H7 (cell line): Measurements from ENCODE around the gene MAEA. TPM values are rescaled to one million over a fixed set of nuclear protein-coding genes. Genes with fewer than 3 reads are reported as not detected.

Experiments
- DNase-seq: peaks from one replicate; pipeline ENCODE4 v3.0.0; 2012
- H3K27me3 ChIP-seq: 2 replicates; pipeline ENCODE4 v1.6.0; 2011; ENCODE audit warnings: mild to moderate bottlenecking, low read length; ENCODE audit not compliant: control insufficient read depth, insufficient read depth
- H3K36me3 ChIP-seq: replicated peaks from 2 replicates; pipeline ENCODE4 v1.5.1; 2011; ENCODE audit warnings: low read length; ENCODE audit not compliant: control insufficient read depth, insufficient read depth
- H3K4me3 ChIP-seq: 2 replicates; pipeline ENCODE4 v1.5.1; 2011; ENCODE audit warnings: low read depth, mild to moderate bottlenecking, control low read depth, low read length, moderate library complexity; ENCODE audit not compliant: insufficient read depth
- total RNA-seq: library from RNA; depleted of rRNA; stranded (reverse); fragments of >200 nt; shearing (Covaris generic); gene quantifications from 2 replicates; pipeline ENCODE4 v1.2.3, GENCODE V29; 2014

The MAEA gene
- total RNA-seq, 1 experiment from 2014 or later, result 80.6 TPM

- peak; percentile 82 for DNase-seq
Measured at GRCh38 chr4:1246901-1247863, 42.5 kb upstream of the MAEA start.

DNA sequence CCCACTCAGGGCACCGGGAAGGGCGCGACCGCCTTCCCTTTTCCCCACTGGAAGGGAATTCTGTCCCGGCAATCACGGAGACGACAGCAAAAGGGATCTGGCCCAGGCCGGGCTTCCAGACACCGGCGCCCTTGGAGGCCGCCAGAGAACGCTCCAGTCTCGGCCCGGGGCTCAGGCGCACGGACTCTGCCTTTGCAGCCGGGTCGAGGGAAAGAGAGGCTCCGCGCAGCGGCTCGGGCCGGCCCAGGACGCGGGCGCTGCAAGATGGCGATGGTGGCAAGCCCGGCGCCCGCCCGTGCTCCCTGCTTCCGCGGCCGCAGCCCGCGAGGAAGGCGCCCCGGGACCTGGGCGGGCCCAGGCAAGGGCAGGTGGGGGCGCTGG lies 41.8 kb upstream of the MAEA start:
- peak overlapping the region; percentile 80 for H3K4me3 ChIP-seq
- DNase-seq, result no peak
- no peaks in the 10 kb centered on the region for H3K27me3 ChIP-seq
- H3K36me3 ChIP-seq, result peaks cover 5% of the 10 kb centered on the region

More at GRCh38 chr4:1246901-1247863, 42.5 kb upstream of the MAEA start:
- no peaks in the 10 kb centered on the region for H3K27me3 ChIP-seq
- peaks cover 5% of the 10 kb centered on the region for H3K36me3 ChIP-seq
- peak overlapping the region; percentile 80 for H3K4me3 ChIP-seq

DNA sequence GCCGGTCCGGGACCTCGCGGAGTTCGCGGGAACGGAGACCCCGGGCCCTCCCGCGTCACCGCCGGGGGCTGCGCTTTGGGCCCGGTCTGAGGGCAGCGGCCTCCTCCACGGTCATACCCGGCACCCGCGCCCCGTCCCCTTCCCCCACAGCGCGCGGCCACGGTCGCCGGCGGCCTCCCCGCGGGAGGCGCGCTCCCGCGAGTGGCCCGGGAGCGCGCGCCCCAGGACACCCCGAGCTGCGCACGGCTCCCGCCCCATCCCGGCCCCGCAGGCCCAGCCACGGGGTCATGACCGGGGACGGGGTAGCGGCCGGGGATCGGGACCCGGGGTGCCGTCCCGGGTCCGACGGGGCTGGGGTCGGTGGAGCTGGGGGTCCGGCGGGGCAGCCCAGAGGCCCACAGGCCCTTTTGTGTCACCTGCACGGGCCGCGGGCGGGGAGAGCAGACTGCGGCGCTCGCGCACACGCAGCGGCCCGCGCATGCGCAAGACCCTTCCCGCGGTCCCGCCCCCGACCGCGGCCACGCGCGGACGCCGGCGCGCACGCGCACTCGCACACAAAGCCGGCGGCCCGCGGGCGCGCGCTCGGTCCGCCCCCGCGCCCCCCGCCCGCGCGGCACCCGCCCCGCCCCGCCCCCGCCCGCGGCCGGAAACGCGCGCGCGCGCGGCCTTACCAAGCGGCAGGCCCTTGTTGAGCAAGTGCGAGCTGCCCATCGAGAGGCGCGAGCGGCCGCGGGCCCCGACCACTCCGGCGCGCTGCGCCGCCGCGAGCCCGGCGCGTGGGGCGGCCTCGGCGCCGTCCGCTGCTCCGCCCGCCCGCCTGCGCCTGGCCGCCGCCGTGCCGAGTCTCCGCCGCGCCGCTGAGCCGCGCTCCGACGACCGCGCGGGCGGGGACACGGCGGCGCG lies 41.2 kb upstream of the MAEA start, which contains the start of gene CTBP1:
TSS of gene CTBP1 (minus strand) at position 886 of the 903 bp plus-strand sequence. CDS start 7,799 bp downstream, outside the sequence.
- peaks cover 5% of the 10 kb centered on the region for H3K36me3 ChIP-seq
- peak; percentile 100 for DNase-seq
- H3K4me3 ChIP-seq, result peak within 1 kb of the TSS; percentile 80
- no peaks in the 10 kb centered on the region for H3K27me3 ChIP-seq

DNA sequence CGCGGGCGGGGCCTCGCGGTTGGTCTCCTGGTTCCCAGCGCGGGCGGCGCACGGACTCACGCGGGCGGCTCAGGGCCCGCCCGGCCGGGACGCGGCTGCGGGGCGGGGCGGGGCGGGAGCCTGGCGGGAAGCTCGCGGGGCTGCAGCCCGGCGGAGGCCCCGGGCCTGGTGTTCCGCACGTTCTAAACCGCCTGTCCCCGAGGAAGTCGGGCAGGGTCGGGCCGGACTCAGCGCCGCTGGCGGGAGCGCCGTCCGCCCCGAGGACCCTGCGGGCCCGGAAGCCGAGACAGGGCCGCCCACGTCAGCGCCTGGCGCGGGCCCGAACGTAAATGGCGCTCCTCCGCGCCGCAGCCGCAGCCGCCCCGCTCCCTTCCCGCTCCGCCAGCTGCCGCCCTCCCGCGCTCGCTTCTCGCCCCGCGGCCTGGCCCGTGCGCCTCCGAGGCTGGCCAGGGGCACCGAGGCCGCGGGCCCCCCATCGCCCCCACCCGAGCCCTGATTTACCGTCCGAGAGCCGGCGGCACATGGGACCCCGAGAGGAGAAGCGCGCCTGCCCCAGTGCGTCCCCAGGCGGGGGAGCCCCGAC lies 40.5 kb upstream of the MAEA start:
- Histone ChIP-seq H3K4me3 (peak overlapping the region; percentile 57), H3K27me3 (no peaks in the 10 kb centered on the region), H3K36me3 (peaks cover 5% of the 10 kb centered on the region)
- peak; percentile 96 for DNase-seq

DNA sequence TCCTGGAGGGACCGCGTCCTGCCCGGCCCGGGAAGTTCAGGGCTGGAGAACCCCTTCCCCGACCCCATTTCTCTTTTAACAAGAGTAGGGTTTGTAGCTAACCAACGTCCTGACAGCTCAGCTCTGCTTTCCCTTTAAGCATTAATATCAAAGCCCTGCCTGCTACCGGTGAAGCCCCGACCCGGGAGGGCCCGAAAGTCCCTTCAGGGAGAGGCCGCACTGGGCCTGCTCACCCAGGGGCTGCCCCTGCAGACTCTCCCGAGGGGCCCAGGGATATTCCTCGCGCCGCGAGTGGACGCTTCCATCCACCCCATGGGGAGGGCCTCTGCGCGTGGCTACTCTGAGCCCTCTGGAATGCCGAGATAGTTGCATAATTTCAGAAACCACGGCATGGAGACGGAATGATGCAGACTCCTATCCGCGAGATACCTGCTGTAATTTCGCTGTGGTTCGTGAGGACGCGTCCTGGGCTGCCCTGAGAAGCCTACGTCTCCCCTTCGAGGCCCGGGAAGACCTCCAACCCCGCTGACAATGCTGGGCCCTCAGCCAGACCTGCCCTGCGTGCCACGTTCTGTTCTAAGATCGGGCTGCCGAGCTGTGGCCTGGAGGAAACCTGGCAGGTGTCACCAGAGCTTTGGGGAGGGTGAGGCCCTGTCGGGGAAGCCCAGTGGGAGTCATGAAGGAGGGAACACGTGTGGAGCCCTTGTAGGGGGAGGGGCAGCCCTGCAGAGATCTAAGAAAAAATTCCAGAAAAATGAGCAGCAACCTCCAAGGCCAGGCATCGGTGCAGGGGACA lies 39.8 kb upstream of the MAEA start:
- peaks cover 5% of the 10 kb centered on the region for H3K36me3 ChIP-seq
- no peak for DNase-seq
- peak overlapping the region; percentile 57 for H3K4me3 ChIP-seq
- no peaks in the 10 kb centered on the region for H3K27me3 ChIP-seq

DNA sequence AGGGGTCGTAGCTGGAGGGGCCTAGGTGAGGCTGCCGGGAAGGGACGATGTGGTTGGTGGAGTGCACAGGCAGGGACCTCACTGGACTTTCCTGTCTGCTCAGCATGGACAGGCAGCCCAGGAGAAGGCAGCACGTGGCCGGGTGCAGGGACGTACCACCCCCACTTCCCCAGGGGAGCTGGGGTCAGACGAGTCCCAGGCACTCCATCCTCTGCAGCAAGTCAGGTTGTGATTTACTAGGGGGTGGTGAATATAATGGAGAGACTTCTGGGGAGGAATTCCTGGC lies 39.2 kb upstream of the MAEA start:
- Histone ChIP-seq H3K4me3 (no peak overlapping the region), H3K36me3 (peaks cover 5% of the 10 kb centered on the region), H3K27me3 (no peaks in the 10 kb centered on the region)
- peak; percentile 33 for DNase-seq

GRCh38 chr4:1250921-1251772 lies 38.5 kb upstream of the MAEA start:
- no peak overlapping the region for H3K4me3 ChIP-seq
- H3K27me3 ChIP-seq, result no peaks in the 10 kb centered on the region
- DNase-seq, result no peak
- peaks cover 5% of the 10 kb centered on the region for H3K36me3 ChIP-seq

DNA sequence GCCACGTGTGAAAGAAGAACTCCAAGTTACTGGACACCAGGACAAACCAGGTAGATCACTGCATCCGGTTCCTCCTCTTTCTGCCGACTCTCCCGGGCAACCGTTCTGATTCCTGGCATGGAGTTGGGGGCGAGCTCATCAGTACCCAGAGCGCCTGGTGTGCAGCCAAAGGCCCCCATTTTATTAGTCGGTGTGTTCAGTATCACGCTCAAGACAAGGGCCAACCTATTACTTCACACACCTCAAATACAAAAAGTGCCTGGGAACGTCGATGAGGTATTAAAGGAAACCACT lies 38.0 kb upstream of the MAEA start:
- DNase-seq, result no peak
- Histone ChIP-seq H3K4me3 (no peak overlapping the region), H3K27me3 (no peaks in the 10 kb centered on the region), H3K36me3 (peaks cover 5% of the 10 kb centered on the region)

GRCh38 chr4:1252928-1253492 lies 36.7 kb upstream of the MAEA start:
- H3K36me3 ChIP-seq, result peaks cover 5% of the 10 kb centered on the region
- H3K27me3 ChIP-seq, result no peaks in the 10 kb centered on the region
- no peak overlapping the region for H3K4me3 ChIP-seq
- DNase-seq, result no peak

- DNase-seq, result no peak
- Histone ChIP-seq H3K4me3 (no peak overlapping the region), H3K27me3 (no peaks in the 10 kb centered on the region), H3K36me3 (peaks cover 5% of the 10 kb centered on the region)
Measured at GRCh38 chr4:1253831-1254230, 35.9 kb upstream of the MAEA start.

DNA sequence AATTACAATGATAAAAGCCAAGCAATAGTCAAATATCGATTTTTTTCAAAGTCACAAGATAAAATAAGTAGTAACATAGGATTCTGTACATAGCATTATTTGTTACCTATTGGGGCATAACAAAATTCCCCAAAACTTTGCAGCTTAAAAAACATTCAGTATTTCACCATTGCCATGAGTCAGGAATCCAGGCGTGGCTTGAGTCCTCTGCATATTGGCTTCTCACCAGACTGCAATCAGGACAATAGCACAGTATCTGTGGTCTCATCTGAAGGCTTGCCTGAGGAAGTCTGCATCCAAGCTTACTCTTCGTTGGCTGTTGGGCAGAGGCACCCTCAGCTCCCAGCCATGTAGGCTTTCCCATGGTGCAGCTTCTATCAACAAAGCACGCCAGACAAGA lies 34.5 kb upstream of the MAEA start:
- DNase-seq, result no peak
- Histone ChIP-seq H3K4me3 (no peak overlapping the region), H3K36me3 (peaks cover 5% of the 10 kb centered on the region), H3K27me3 (no peaks in the 10 kb centered on the region)

GRCh38 chr4:1255699-1256098 lies 34.0 kb upstream of the MAEA start:
- no peak for DNase-seq
- Histone ChIP-seq H3K27me3 (no peaks in the 10 kb centered on the region), H3K36me3 (peaks cover 4% of the 10 kb centered on the region), H3K4me3 (no peak overlapping the region)

DNA sequence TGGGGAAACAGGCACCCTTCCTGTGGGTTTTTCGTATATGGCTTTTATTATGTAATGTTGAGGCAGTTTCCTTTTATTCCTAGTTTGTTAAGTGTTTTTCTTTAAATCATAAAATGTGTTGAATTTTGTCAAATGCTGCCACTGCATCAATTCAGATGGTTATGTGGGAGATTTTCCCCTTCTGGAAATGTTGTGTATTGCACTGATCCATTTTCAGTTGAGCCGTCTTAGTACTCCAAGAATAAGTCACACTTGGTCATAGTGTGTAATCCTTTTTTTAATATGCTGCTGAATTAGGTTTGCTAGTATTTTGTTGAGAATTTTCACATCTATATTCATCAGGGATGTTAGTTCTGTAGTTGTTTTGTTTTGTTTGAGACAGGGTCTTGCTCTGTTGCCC lies 31.2 kb upstream of the MAEA start:
- Histone ChIP-seq H3K4me3 (no peak overlapping the region), H3K36me3 (no peaks in the 10 kb centered on the region), H3K27me3 (no peaks in the 10 kb centered on the region)
- no peak for DNase-seq
